Thyroid gland (tissue), 4 donors: Measurements from ENCODE around the gene PXN. TPM values are rescaled to one million over a fixed set of nuclear protein-coding genes. Genes with fewer than 3 reads are reported as not detected.

Experiments
- DNase-seq, 2 donors: peaks; one replicate each; pipeline ENCODE4 v3.0.0-alpha.2; 2019
- H3K27ac ChIP-seq, 3 donors: fragments of 200-600 bp; sonication (generic); 1 replicate in 2 of 3; 2 replicates in 1 of 3; pipeline ENCODE4 v1.5.1; 2016 to 2019; ENCODE audit warnings: mild to moderate bottlenecking in 1 of 3, moderate library complexity in 1 of 3
- H3K27me3 ChIP-seq: fragments of 200-600 bp; sonication (generic); one replicate; pipeline ENCODE4 v1.5.1; 2019
- H3K36me3 ChIP-seq, 2 donors: fragments of 200-600 bp; sonication (generic); one replicate each; pipeline ENCODE4 v1.5.1; 2016 to 2019
- H3K4me1 ChIP-seq, 2 donors: fragments of 200-600 bp; sonication (generic); one replicate each; pipeline ENCODE4 v1.5.1; 2017 to 2019
- H3K4me3 ChIP-seq, 3 donors: fragments of 200-600 bp; sonication (generic); replicated peaks in 1 of 3; 1 replicate in 2 of 3; 2 replicates in 1 of 3; pipeline ENCODE4 v1.5.1; 2016; ENCODE audit warnings: mild to moderate bottlenecking in 1 of 3
- H3K9me3 ChIP-seq: fragments of 200-600 bp; sonication (generic); one replicate; pipeline ENCODE4 v1.5.1; 2017
- CTCF ChIP-seq, 6 experiments: fragments of 200-600 bp in 3 of 6; fragments of 450-650 bp in 3 of 6; sonication (generic) in 3 of 6; IDR thresholded peaks; one replicate each; pipeline ENCODE4 v1.5.1; 2016 to 2019; ENCODE audit warnings: antibody characterized with exemption in 6 of 6, mild to moderate bottlenecking in 2 of 6, inconsistent platforms in 1 of 6, moderate library complexity in 1 of 6
- POLR2A ChIP-seq, 2 donors: fragments of 450-650 bp; IDR thresholded peaks; one replicate each; pipeline ENCODE4 v1.6.1; 2017; ENCODE audit warnings: antibody characterized with exemption in 2 of 2, mild to moderate bottlenecking in 2 of 2, moderate library complexity in 1 of 2
- WGBS, 2 donors: methylation state at CpG; one replicate each; pipeline ENCODE4 v1.1.5; 2017; 5-methylcytosine and 5-hydroxymethylcytosine counted together
- intact Hi-C: fragments of 100-400 bp; cut with DNase I; formaldehyde crosslinking; loops from one replicate; pipeline ENCODE4 v1.15.1; 2023
- total RNA-seq, 4 donors: library from RNA; depleted of rRNA; stranded (reverse); fragments of >200 nt; gene quantifications; one replicate each; pipeline ENCODE4 v1.2.3, GENCODE V29; 2016

PXN gene
- total RNA-seq, 4 donors from 2014 or later, result 61.7 to 95.5 (median 82.7) TPM

- no peak overlapping the region for H3K27ac ChIP-seq
- intact Hi-C loops, result no loop called here
- H3K27me3 ChIP-seq, result no peaks in the 10 kb centered on the region
- WGBS, 2 donors, result 90 to 95% methylated on average over 2 of the region's 2 CpGs
- DNase-seq, result no peak
- no peak overlapping the region for H3K4me3 ChIP-seq
- peaks cover 54 to 69% of the 10 kb centered on the region in 2 donors for H3K36me3 ChIP-seq
- peaks cover 0 to 3% of the 10 kb centered on the region in 2 donors for H3K4me1 ChIP-seq
- no peaks in the 10 kb centered on the region for H3K9me3 ChIP-seq
- TF ChIP-seq CTCF (IDR thresholded peaks at IDR 0.05) (no peak), POLR2A (IDR thresholded peaks at IDR 0.05) (no peak)
These were observed 95.6 kb downstream of the PXN start for GRCh38 chr12:120169946-120170345.

GRCh38 chr12:120168337-120168736 is 97.2 kb downstream of the PXN start:
- WGBS, 2 donors, result 96 to 98% methylated on average over 4 of the region's 4 CpGs
- Histone ChIP-seq H3K9me3 (no peaks in the 10 kb centered on the region), H3K27ac (no peak overlapping the region), H3K36me3 (peaks cover 55 to 66% of the 10 kb centered on the region in 2 donors), H3K4me1 (no peaks in the 10 kb centered on the region), H3K4me3 (no peak overlapping the region), H3K27me3 (no peaks in the 10 kb centered on the region)
- no peak for DNase-seq
- intact Hi-C loops, result no loop called here
- TF ChIP-seq POLR2A (IDR thresholded peaks at IDR 0.05) (no peak), CTCF (IDR thresholded peaks at IDR 0.05) (no peak)

GRCh38 chr12:120167529-120168095 is 97.9 kb downstream of the PXN start:
- H3K27ac ChIP-seq, result no peak overlapping the region
- intact Hi-C loops, result no loop called here
- H3K4me1 ChIP-seq, result no peaks in the 10 kb centered on the region
- WGBS, 2 donors, result 85 to 91% methylated on average over 6 of the region's 6 CpGs
- no peak for TF ChIP-seq CTCF (IDR thresholded peaks at IDR 0.05)
- no peak for TF ChIP-seq POLR2A (IDR thresholded peaks at IDR 0.05)
- H3K36me3 ChIP-seq, result peaks cover 55 to 66% of the 10 kb centered on the region in 2 donors
- H3K9me3 ChIP-seq, result no peaks in the 10 kb centered on the region
- no peak for DNase-seq
- no peak overlapping the region for H3K4me3 ChIP-seq
- H3K27me3 ChIP-seq, result no peaks in the 10 kb centered on the region

- Histone ChIP-seq H3K4me3 (no peak overlapping the region), H3K27ac (no peak overlapping the region), H3K4me1 (no peaks in the 10 kb centered on the region), H3K36me3 (peaks cover 66 to 71% of the 10 kb centered on the region in 2 donors), H3K27me3 (no peaks in the 10 kb centered on the region), H3K9me3 (no peaks in the 10 kb centered on the region)
- intact Hi-C loops, result no loop called here
- no peak for TF ChIP-seq POLR2A (IDR thresholded peaks at IDR 0.05)
- TF ChIP-seq CTCF (IDR thresholded peaks at IDR 0.05), result no peak
- DNase-seq, result no peak
- WGBS, 2 donors, result 94 to 98% methylated on average over 5 to 9 of the region's 11 CpGs
These were observed 101.2 kb downstream of the PXN start for GRCh38 chr12:120164293-120164692.

GRCh38 chr12:120162763-120163162 is 102.8 kb downstream of the PXN start:
- Histone ChIP-seq H3K4me1 (no peaks in the 10 kb centered on the region), H3K27ac (no peak overlapping the region), H3K27me3 (no peaks in the 10 kb centered on the region), H3K9me3 (no peaks in the 10 kb centered on the region), H3K4me3 (no peak overlapping the region), H3K36me3 (peaks cover 63 to 70% of the 10 kb centered on the region in 2 donors)
- DNase-seq, result no peak
- TF ChIP-seq POLR2A (IDR thresholded peaks at IDR 0.05) (no peak), CTCF (IDR thresholded peaks at IDR 0.05) (no peak)
- intact Hi-C loops, result no loop called here
- 89 to 97% methylated on average over 5 to 7 of the region's 8 CpGs for whole genome bisulfite sequencing, 2 donors
